OCI-LY3 (cell line): Measurements from ENCODE around the gene RAB8B.

Experiments
- H2AFZ ChIP-seq: fragments of 200-600, 300-600 bp; shearing (Covaris generic); 2 replicates; pipeline ENCODE4 v1.6.0; 2014; ENCODE audit warnings: antibody characterized with exemption, low read depth, low read length
- H3K27ac ChIP-seq: fragments of 200-600, 300-600 bp; sonication (generic); 2 replicates; pipeline ENCODE4 v1.5.1; 2014; ENCODE audit warnings: mild to moderate bottlenecking, low read length, moderate library complexity, mixed read lengths
- H3K27me3 ChIP-seq: fragments of 200-600, 300-600 bp; sonication (generic); 2 replicates; pipeline ENCODE4 v1.6.1; 2014; ENCODE audit warnings: low read depth, low read length, mixed read lengths
- H3K36me3 ChIP-seq: fragments of 200-600, 300-600 bp; sonication (generic); replicated peaks from 2 replicates; pipeline ENCODE3; 2014; ENCODE audit warnings: low read depth, low read length, mixed read lengths
- H3K4me1 ChIP-seq: fragments of 300-600, 200-600 bp; sonication (generic); 2 replicates; pipeline ENCODE4 v1.6.1; 2014; ENCODE audit warnings: low read length, mixed read lengths
- H3K4me2 ChIP-seq: fragments of 200-600, 300-600 bp; sonication (generic); 2 replicates; pipeline ENCODE4 v1.6.1; 2014; ENCODE audit warnings: low read length, mixed read lengths
- H3K4me3 ChIP-seq: fragments of 300-600, 200-600 bp; sonication (generic); 2 replicates; pipeline ENCODE4 v1.5.1; 2014; ENCODE audit warnings: antibody characterized with exemption, mild to moderate bottlenecking, low read length, moderate library complexity
- H3K79me2 ChIP-seq: fragments of 300-600, 200-600 bp; shearing (Covaris generic); 2 replicates; pipeline ENCODE4 v1.6.1; 2014; ENCODE audit warnings: mild to moderate bottlenecking, low read length, mixed read lengths
- H3K9ac ChIP-seq: fragments of 300-600, 200-600 bp; shearing (Covaris generic); 2 replicates; pipeline ENCODE4 v1.6.0; 2014; ENCODE audit warnings: mild to moderate bottlenecking, low read length, moderate library complexity
- H3K9me3 ChIP-seq: fragments of 200-600, 300-600 bp; shearing (Covaris generic); 2 replicates; pipeline ENCODE4 v1.6.1; 2014; ENCODE audit warnings: low read length, mixed read lengths; ENCODE audit not compliant: insufficient read depth
- H4K20me1 ChIP-seq: fragments of 200-600, 300-600 bp; sonication (generic); 2 replicates; pipeline ENCODE4 v1.6.1; 2016; ENCODE audit warnings: low read length, mixed read lengths; ENCODE audit not compliant: insufficient read depth
- CTCF ChIP-seq: fragments of 200-600, 300-600 bp; sonication (generic); IDR thresholded peaks from 2 replicates; pipeline ENCODE4 v1.5.1; 2014; ENCODE audit warnings: antibody characterized with exemption, low read length, low read depth
- EZH2phosphoT487 ChIP-seq: fragments of 200-600 bp; shearing (Covaris generic); IDR thresholded peaks from 2 replicates; pipeline ENCODE4 v1.6.1; 2018; ENCODE audit warnings: antibody characterized with exemption, mixed run types, low read depth

The RAB8B gene

GRCh38 chr15:63212050-63213004, 22.9 kb downstream of the RAB8B start:
- H3K79me2 ChIP-seq = peaks cover 27% of the 10 kb centered on the region
- H3K27me3 ChIP-seq = no peaks in the 10 kb centered on the region
- H4K20me1 ChIP-seq = no peaks in the 10 kb centered on the region
- H3K9ac ChIP-seq = peak overlapping the region; percentile 51
- peak overlapping the region; percentile 85 for H3K27ac ChIP-seq
- no peak overlapping the region; the same call in 1 of the 2 replicates for H2AFZ ChIP-seq
- H3K4me1 ChIP-seq = peaks cover 77% of the 10 kb centered on the region
- peak overlapping the region; percentile 51 for H3K4me3 ChIP-seq
- H3K36me3 ChIP-seq = no peaks in the 10 kb centered on the region
- H3K9me3 ChIP-seq = no peaks in the 10 kb centered on the region
- no peak for TF ChIP-seq EZH2phosphoT487
- H3K4me2 ChIP-seq = peak overlapping the region; percentile 80

GRCh38 chr15:63218100-63218808, 28.8 kb downstream of the RAB8B start:
- Histone ChIP-seq H3K27ac (no peak overlapping the region), H3K4me2 (no peak overlapping the region), H4K20me1 (0 out of 2 replicates have a peak, but pooled peaks cover 6% of the 10 kb centered on the region), H3K4me1 (peaks cover 46% of the 10 kb centered on the region), H3K79me2 (peaks cover 23% of the 10 kb centered on the region), H3K36me3 (no peaks in the 10 kb centered on the region), H3K27me3 (no peaks in the 10 kb centered on the region), H3K9ac (no peak overlapping the region), H3K4me3 (no peak overlapping the region), H3K9me3 (no peaks in the 10 kb centered on the region), H2AFZ (no peak overlapping the region)
- TF ChIP-seq CTCF = no peak
- no peak for TF ChIP-seq EZH2phosphoT487

DNA sequence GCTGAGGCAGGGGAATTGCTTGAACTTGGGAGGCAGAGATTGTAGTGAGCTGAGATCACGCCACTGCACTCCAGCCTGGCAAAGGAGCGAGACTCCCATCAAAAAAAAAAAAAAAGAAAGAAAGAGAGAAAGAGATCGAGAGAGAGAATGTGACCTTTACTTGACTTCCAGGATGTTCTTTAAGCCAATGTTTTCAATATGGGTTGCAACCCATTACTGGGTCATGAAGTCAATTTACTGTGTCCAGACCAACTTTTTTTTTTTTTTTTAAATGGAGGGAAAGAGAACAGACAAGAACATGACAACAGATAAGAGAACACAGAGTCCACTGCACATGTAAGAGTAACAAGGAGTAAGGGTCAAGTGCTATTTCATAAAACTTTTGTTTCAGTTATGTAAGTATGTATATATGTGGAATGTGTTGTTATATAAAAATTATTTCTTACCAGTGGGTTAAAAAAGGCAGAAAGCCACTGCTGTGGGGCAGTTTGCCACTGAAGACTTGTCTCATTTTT, 29.8 kb downstream of the RAB8B start:
- Histone ChIP-seq H3K9me3 (no peaks in the 10 kb centered on the region), H3K79me2 (peaks cover 17% of the 10 kb centered on the region), H3K4me1 (peaks cover 36% of the 10 kb centered on the region), H3K9ac (no peak overlapping the region), H3K4me2 (no peak overlapping the region), H3K4me3 (no peak overlapping the region), H3K27ac (no peak overlapping the region), H3K27me3 (no peaks in the 10 kb centered on the region), H3K36me3 (no peaks in the 10 kb centered on the region), H4K20me1 (peaks cover 6% of the 10 kb centered on the region; the same call in 1 of the 2 replicates), H2AFZ (no peak overlapping the region)
- TF ChIP-seq EZH2phosphoT487 = no peak
- no peak for TF ChIP-seq CTCF

DNA sequence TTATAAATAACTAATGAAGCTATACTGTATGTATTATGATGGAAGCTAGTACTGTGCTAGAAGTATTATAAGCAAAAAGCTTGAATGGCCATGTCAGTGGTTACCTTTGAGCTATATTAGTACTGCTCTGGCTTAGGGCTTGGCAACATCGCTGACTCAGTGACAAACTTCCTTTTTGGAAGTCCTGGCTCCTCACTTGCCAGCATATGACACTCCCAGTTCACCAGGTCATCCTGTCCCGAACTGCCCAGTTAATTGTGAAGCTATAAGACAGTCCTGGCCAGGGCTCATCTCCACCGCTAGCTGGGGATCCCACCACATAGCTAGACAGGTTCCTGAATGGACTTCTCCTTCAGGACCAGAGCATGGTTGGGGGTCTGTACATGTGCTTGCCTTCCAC, 31.9 kb downstream of the RAB8B start:
- Histone ChIP-seq H3K4me1 (peaks cover 16% of the 10 kb centered on the region), H3K9ac (no peak overlapping the region), H3K36me3 (no peaks in the 10 kb centered on the region), H3K4me3 (no peak overlapping the region), H2AFZ (no peak overlapping the region), H4K20me1 (peaks cover 6% of the 10 kb centered on the region; the same call in 1 of the 2 replicates), H3K27ac (no peak overlapping the region), H3K9me3 (no peaks in the 10 kb centered on the region), H3K27me3 (no peaks in the 10 kb centered on the region), H3K4me2 (no peak overlapping the region), H3K79me2 (peaks cover 9% of the 10 kb centered on the region; the same call in 1 of the 2 replicates)
- TF ChIP-seq CTCF (no peak), EZH2phosphoT487 (no peak)
